CD4-positive, alpha-beta memory T cell (primary cell): ENCODE data around the gene NBAS. TPM values are rescaled to one million over a fixed set of nuclear protein-coding genes. Genes with fewer than 3 reads are reported as not detected.

Experiments used
- CTCF ChIA-PET: fragments of 350-600 bp; sonication (Branson Sonifier 250); formaldehyde crosslinking; loops from one replicate; lab custom pipeline; 2021; ENCODE audit warnings: inconsistent platforms; ENCODE audit not compliant: partially characterized antibody; lab: Charles Lee
- POLR2A ChIA-PET: fragments of 350-600 bp; sonication (Branson Sonifier 250); formaldehyde crosslinking; loops from one replicate; lab custom pipeline; 2021; ENCODE audit not compliant: partially characterized antibody; lab: Charles Lee
- DNase-seq, 5 donors: peaks; one replicate each; pipeline versions ENCODE4 v3.0.0 to v3.0.0-alpha.2; 2020 to 2022; ENCODE audit warnings: mixed read lengths in 1 of 5
- H3K27ac ChIP-seq: one replicate; pipeline ENCODE4 v1.7.0; 2013; ENCODE audit warnings: low read depth, low read length
- H3K27me3 ChIP-seq: 2 replicates; pipeline ENCODE4 v1.7.0; 2013; ENCODE audit warnings: mild to moderate bottlenecking, low read length, moderate library complexity; ENCODE audit not compliant: insufficient read depth
- H3K36me3 ChIP-seq: 2 replicates; pipeline ENCODE4 v1.7.0; 2013; ENCODE audit warnings: mild to moderate bottlenecking, low read length, moderate library complexity; ENCODE audit not compliant: insufficient read depth
- H3K4me1 ChIP-seq: 2 replicates; pipeline ENCODE4 v1.7.0; 2013; ENCODE audit warnings: mild to moderate bottlenecking, low read length, moderate library complexity; ENCODE audit not compliant: insufficient read depth
- H3K4me3 ChIP-seq, 2 donors: one replicate each; pipeline ENCODE4 v1.7.0; 2013; ENCODE audit warnings: low read length in 2 of 2, mild to moderate bottlenecking in 1 of 2
- H3K9me3 ChIP-seq, 2 donors: one replicate each; pipeline ENCODE4 v1.7.0; 2013; ENCODE audit warnings: low read length in 2 of 2, control low read depth in 1 of 2; ENCODE audit not compliant: control insufficient read depth in 1 of 2
- H3K27ac Mint-ChIP-seq, 7 donors: one replicate each; pipeline ENCODE4 v1.8.0; 2020 to 2021; ENCODE audit warnings: mixed read lengths in 7 of 7, mild to moderate bottlenecking in 6 of 7, inconsistent platforms in 3 of 7, moderate library complexity in 3 of 7
- H3K27me3 Mint-ChIP-seq, 2 donors: one replicate each; pipeline ENCODE4 v1.8.0; 2020 to 2021; ENCODE audit warnings: mixed read lengths in 2 of 2
- H3K36me3 Mint-ChIP-seq, 2 donors: one replicate each; pipeline ENCODE4 v1.8.0; 2020 to 2021; ENCODE audit warnings: mixed read lengths in 2 of 2, inconsistent platforms in 1 of 2, mild to moderate bottlenecking in 1 of 2
- H3K4me1 Mint-ChIP-seq, 4 donors: one replicate each; pipeline ENCODE4 v1.8.0; 2020 to 2021; ENCODE audit warnings: mixed read lengths in 4 of 4, mild to moderate bottlenecking in 1 of 4
- H3K4me3 Mint-ChIP-seq, 8 donors: one replicate each; pipeline ENCODE4 v1.8.0; 2020 to 2021; ENCODE audit warnings: mixed read lengths in 8 of 8, mild to moderate bottlenecking in 7 of 8, moderate library complexity in 6 of 8, inconsistent platforms in 3 of 8
- H3K9me3 Mint-ChIP-seq, 8 donors: one replicate each; pipeline ENCODE4 v1.8.0; 2020 to 2021; ENCODE audit warnings: mixed read lengths in 8 of 8, mild to moderate bottlenecking in 5 of 8, inconsistent platforms in 3 of 8, moderate library complexity in 1 of 8
- intact Hi-C: fragments of 100-400 bp; cut with micrococcal nuclease; formaldehyde crosslinking; loops from one replicate; pipeline ENCODE4 v1.15.1; 2023
- polyA plus RNA-seq, 2 donors: library from polyadenylated mRNA; unstranded; fragments of 300-500 nt; fragmentation: Illumina TruSeq; gene quantifications; one replicate each; pipeline ENCODE4 v1.2.3, GENCODE V29; 2021
- total RNA-seq, 2 experiments: library from RNA; stranded (reverse); gene quantifications; one replicate each; pipeline ENCODE4 v1.2.3, GENCODE V29; 2021

The NBAS gene
- total and polyA plus RNA-seq, 4 experiments from 2014 or later, result 16.1 to 37.0 (median 27.1) TPM

GRCh38 chr2:15122915-15123314 lies 438.2 kb downstream of the NBAS start:
- peaks cover 0 to 6% (median 1%) of the 10 kb centered on the region in 4 donors for H3K4me1 Mint-ChIP-seq
- CTCF ChIA-PET, result no interaction called here
- intact Hi-C loops, result no loop called here

DNA sequence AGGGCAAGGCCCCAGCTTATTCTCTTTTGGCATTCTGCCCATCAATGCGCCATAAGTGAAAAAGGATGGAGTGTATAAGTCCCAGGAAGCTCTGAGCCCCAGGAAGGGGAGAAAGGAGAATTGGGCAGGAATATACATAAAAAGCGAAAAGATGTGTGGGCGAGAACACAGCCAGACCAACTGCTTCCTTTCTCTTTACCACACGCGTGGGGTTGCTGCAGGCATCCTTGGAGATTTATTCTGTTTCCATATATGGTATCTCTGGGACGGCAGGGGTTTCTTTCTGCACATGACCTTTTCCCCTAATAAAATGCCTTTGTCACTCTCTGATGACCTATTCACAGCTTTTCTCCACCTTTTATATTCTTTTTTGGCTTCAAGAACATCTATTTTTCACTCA lies 440.5 kb downstream of the NBAS start:
- Mint-ChIP-seq H3K36me3 (no peaks in the 10 kb centered on the region), H3K27ac (no peak overlapping the region), H3K4me3 (no peak overlapping the region), H3K27me3 (peaks cover 0 to 1% of the 10 kb centered on the region in 2 donors), H3K9me3 (peaks cover 0 to 8% (median 0%) of the 10 kb centered on the region in 8 donors), H3K4me1 (peaks cover 0 to 6% (median 1%) of the 10 kb centered on the region in 4 donors)
- ChIA-PET CTCF (no interaction called here), POLR2A (no interaction called here)
- no peaks in the 10 kb centered on the region for H3K36me3 ChIP-seq
- H3K27ac ChIP-seq, result no peak overlapping the region
- no peaks in the 10 kb centered on the region for H3K4me1 ChIP-seq
- no peak overlapping the region for H3K4me3 ChIP-seq
- intact Hi-C loops, result no loop called here
- no peaks in the 10 kb centered on the region for H3K9me3 ChIP-seq
- DNase-seq, result no peak
- H3K27me3 ChIP-seq, result no peaks in the 10 kb centered on the region

More at GRCh38 chr2:15122915-15123314, 438.2 kb downstream of the NBAS start:
- Mint-ChIP-seq H3K4me3 (no peak overlapping the region), H3K9me3 (peaks cover 0 to 8% (median 0%) of the 10 kb centered on the region in 8 donors), H3K36me3 (no peaks in the 10 kb centered on the region), H3K27ac (no peak overlapping the region), H3K27me3 (peaks cover 0 to 1% of the 10 kb centered on the region in 2 donors)
- Histone ChIP-seq H3K36me3 (no peaks in the 10 kb centered on the region), H3K4me3 (no peak overlapping the region), H3K27ac (no peak overlapping the region), H3K4me1 (no peaks in the 10 kb centered on the region), H3K27me3 (no peaks in the 10 kb centered on the region), H3K9me3 (no peaks in the 10 kb centered on the region)
- no peak for DNase-seq
- POLR2A ChIA-PET, result no interaction called here

- peaks cover 0 to 8% (median 0%) of the 10 kb centered on the region in 8 donors for H3K9me3 Mint-ChIP-seq
- Histone ChIP-seq H3K27me3 (no peaks in the 10 kb centered on the region), H3K27ac (no peak overlapping the region), H3K4me3 (no peak overlapping the region), H3K36me3 (no peaks in the 10 kb centered on the region), H3K9me3 (no peaks in the 10 kb centered on the region), H3K4me1 (no peaks in the 10 kb centered on the region)
- intact Hi-C loops, result no loop called here
- CTCF ChIA-PET, result no interaction called here
- no peak overlapping the region for H3K4me3 Mint-ChIP-seq
- POLR2A ChIA-PET, result no interaction called here
- no peaks in the 10 kb centered on the region for H3K36me3 Mint-ChIP-seq
- peaks cover 0 to 6% (median 1%) of the 10 kb centered on the region in 4 donors for H3K4me1 Mint-ChIP-seq
- no peak for DNase-seq
- no peak overlapping the region for H3K27ac Mint-ChIP-seq
- H3K27me3 Mint-ChIP-seq, result peaks cover 0 to 1% of the 10 kb centered on the region in 2 donors
These were observed 441.4 kb downstream of the NBAS start for GRCh38 chr2:15119722-15120175.

DNA sequence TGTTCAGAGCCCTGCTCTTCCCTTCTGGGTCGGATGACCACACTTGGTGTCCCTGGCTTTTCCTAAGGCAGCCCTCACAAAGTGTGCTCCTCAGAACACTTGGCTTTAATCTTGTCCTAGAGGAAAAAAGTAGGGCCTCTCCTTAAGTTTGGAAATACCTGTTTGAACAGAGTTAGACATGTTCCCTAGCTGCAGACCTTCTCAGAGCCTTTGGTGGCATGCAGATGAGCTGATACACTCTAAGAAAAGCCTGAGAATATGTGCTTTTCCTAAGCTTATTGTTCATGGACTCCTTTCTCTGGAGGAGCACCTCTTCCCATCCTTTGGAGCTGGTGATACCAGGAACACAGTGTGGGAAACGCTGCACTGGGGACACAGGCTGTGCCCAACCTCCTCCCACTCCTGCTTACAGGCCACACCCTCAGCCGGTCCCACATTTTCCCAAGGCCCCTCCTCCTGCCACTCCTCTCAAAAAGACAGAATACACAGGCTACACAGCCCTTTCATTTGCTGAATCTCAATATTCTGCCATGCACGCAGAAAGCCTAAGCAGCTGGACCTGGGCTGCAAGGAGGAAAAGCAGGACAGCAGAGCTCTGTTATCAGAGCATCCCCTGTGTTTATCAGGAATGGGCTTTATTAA lies 443.6 kb downstream of the NBAS start:
- ChIA-PET CTCF (no interaction called here), POLR2A (no interaction called here)
- H3K4me3 Mint-ChIP-seq, result no peak overlapping the region
- intact Hi-C loops, result no loop called here
- no peaks in the 10 kb centered on the region for H3K36me3 ChIP-seq
- no peaks in the 10 kb centered on the region for H3K36me3 Mint-ChIP-seq
- H3K27ac Mint-ChIP-seq, result no peak overlapping the region
- no peak overlapping the region for H3K27ac ChIP-seq
- no peaks in the 10 kb centered on the region for H3K27me3 ChIP-seq
- peaks cover 0 to 1% of the 10 kb centered on the region in 2 donors for H3K27me3 Mint-ChIP-seq
- H3K9me3 ChIP-seq, result no peaks in the 10 kb centered on the region
- H3K9me3 Mint-ChIP-seq, result peaks cover 0 to 17% (median 9%) of the 10 kb centered on the region in 8 donors
- peaks cover 0 to 6% (median 1%) of the 10 kb centered on the region in 4 donors for H3K4me1 Mint-ChIP-seq
- H3K4me1 ChIP-seq, result no peaks in the 10 kb centered on the region
- DNase-seq, result no peak
- no peak overlapping the region for H3K4me3 ChIP-seq

Other genes with a start within 250 kb of the NBAS start
- 10 to 100 TPM; 58.3 to 61.7 TPM for gene DDX1, start 30.5 kb upstream of the NBAS start, total RNA-seq
- 10 to 100 TPM; 53.3 to 55.9 TPM for gene DDX1, start 30.5 kb upstream of the NBAS start, polyA plus RNA-seq